HG02970 (cell line): ENCODE results near the gene MICOS13.

Experiments
- ATAC-seq: cut with Tn5 transposase; IDR thresholded peaks from one replicate; pipeline ENCODE4 v1.9.1; 2021; ENCODE audit warnings: mild to moderate bottlenecking, moderate library complexity, moderate number of reproducible peaks; ENCODE audit not compliant: unreplicated experiment, low FRiP score

The MICOS13 gene, protein sequence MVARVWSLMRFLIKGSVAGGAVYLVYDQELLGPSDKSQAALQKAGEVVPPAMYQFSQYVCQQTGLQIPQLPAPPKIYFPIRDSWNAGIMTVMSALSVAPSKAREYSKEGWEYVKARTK

DNA sequence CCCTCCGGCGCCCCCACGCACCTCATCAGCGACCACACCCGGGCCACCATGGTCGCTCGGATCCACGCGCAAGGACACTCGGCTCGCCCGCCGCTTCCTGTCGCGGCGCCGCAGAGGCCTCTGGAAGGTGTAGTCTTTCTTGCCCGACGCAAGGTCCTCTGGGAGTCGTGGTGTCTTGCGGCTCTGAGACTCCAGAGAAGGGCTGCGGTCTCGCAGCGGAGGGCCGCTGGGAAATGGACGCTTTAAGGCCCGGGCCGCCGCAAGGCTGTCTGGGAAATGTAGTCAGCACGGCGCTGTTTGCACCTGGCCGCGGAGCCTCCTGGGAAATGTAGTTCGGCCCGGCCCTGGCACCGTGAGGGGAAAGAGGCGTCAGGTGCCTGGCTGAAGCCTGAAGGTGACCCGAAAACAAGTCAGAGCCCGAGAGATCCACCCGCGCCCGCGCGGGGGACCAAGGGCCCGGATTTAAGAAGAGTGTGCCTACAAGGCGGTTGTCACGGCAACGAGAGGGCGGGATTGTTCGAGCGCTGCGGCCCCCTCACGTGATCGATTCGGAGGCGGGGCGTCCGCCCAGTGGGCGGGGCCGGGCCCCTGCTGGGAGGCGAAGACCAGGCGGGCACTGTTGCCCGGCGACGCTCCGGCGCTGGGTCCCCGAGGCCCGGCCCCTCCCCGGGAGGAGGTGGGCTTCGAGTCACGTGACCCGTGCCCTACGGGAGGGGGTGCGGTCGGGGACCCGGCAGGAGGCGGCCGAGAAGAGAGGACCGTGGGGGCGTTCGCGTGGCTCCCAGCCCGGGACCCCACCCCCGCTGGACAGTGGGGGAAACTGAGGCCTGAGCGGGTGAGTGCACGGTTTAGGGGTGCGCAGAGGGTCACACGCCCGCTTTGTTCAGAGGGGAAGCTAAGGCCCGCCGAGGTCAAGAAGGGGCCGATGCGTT, at the start of gene MICOS13, which contains the start of gene HSD11B1L:
TSS of gene MICOS13 (minus strand) at position 80 of the 932 bp plus-strand sequence. CDS start at position 50, 30 bp downstream.
TSS of gene HSD11B1L (plus strand) at position 591 of the 932 bp plus-strand sequence. CDS start 3,806 bp downstream, outside the sequence.
- ATAC-seq, result peak; percentile 81

DNA sequence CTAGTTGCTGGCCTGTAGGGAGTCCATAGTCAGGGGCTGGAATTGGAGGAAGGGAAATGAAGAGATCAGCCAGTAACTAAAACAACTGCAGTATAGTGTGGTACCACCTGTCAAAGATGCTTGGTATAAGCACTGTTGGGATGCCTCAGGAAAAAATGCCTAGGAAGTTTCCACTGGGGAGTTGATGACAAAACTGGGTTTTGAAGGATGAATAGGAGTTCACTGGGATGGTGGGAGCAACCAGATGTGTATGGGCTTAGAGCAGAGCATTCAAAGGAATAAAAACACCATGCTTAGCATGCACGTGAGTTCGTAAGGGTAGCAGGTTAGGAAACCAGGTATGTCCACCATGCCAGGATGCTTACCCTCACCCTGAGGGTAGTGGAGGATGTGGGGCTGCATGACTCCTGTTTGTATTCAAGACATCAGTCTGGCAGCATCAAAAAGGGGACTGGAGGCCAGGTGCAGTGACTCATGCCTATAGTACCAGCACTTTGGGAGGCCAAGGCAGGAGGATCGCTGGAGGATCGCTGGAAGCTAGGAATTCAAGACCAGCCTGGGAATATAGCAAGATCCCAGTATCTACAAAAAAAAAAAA, 47.2 kb upstream of the MICOS13 start:
- ATAC-seq, result no peak

DNA sequence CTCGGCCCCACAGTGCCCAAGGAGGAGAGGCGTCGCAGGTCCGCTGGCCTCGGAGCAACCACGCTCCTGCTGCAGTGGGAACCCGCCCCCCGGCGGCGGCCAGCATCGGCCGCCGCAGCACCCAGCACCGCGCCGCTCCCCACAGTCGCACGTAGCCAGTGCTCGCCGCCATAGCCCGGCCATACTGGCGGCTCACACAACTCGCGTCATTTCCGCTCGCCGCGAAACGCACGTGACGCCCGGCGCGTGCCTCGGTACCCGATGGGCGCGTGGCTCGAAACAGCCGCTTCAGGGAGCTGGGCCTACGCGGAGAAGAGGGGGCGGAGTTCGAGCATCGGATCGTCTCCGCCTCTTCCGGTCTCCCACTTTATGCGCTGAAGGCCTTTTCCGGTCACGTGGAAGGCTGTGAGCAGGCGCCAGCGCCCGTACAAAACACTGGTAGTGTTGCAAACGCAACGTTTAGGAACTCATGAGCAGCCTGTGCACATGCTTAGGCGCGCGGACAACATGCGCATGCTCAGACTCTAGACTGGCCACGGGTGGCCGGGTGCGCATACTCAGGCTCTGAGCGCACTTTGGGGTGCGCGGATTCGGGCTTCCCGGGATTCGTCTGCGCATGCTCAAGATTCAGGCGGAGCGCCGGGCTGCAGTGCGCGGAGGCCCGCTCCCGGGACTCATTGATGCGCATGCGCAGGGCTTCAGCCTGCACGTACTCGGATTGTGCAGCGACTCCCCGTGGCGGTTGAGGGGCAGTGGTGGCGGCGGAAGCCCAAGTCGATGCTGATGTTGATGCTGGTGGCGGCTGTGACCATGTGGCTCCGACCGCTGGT, 39.9 kb upstream of the MICOS13 start, which contains the start of the genes CATSPERD and LONP1:
TSS of gene CATSPERD (plus strand) at position 677 of the 830 bp plus-strand sequence. CDS start at position 778, 101 bp downstream.
TSS of gene LONP1 (minus strand) at position 186 of the 830 bp plus-strand sequence. CDS start at position 172, 14 bp downstream.
- peak; percentile 93 for ATAC-seq

DNA sequence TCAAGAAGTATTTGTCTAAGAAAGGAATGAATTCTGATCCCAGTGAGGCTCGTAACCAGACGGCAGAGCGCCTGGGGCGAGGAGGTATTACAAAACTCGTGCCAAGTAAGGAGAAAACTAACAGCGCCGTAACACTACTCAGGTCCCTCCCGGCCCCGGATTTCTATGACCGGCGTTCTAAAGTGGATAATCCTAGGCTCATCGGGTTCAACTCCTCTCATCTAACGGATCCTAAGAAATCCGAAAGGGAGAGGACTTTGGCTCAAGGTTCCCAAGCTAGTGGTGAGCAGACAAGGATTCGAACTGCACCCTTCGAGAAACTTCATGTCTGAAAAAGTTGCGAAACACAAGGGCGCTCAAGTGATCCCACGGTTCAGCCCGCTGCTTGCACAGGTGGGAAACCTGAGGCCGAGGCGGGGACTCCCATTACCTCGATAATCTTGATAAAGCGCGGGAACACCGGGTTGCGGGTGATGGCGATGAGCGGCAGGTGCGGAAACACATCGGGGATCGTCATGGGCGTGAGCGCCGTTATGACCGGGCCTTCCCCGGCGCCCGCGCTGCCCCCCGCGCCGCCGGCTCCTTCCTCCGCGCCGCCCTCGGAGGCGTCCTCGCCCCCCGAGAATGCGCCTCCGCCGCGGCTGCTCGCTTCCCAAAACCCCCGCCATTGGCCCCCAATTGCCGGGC, 39.1 kb upstream of the MICOS13 start:
- no peak for ATAC-seq

DNA sequence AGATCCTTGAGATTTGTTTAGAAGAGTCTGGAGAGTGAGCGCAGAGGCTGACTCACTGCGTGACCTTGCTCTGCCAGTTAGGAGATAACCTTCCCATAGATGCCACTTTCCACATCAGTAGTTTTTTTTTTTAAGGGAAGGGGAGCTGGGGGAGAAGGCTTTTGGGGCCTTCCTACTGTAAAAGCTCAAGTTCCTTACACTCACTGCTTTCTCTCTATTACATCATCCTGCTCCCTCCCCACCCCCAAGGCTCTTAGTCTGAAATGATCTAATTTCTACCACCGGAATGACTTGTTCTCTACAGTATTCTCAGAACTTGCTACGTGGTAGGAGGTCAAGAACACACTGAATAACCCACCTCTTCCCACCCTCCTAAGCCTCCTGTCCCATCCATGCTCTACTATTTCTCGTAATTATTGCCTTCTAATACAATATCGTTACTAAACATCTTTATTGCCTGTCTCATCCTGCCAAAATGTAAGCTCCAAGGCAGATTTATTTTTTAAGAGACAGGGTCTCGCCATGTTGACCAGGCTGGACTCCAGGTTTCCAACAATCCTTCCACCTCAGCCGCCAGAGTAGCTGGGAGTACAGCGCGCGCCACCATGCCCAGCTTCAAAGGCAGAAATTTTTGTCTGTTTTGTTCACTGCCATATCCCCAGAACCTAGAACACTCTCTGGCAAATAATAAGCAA, 38.4 kb upstream of the MICOS13 start:
- ATAC-seq, result no peak

DNA sequence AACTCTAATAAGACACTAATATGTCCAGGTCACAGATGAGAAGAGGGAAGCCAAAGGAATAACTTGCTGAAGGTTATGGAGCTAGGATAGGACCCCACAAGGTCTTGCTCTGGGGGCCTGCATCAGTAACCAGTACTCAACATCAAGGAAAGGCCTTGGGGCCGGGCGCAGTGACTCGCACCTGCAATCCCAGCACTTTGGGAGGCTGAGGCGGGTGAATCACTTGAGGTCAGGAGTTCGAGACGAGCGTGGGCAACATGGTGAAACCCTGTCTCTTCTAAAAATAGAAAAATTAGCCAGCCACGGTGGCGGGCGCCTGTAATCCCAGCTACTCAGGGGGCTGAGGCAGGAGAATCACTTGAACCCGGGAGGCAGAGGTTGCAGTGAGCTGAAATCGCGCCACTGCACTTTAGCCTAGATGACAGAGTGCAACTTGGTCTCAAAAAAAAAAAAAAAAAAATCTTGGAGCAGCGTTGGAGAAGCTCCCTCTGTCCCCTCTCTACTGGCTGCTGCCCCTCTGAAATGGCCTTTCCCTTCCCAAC, 37.8 kb upstream of the MICOS13 start:
- no peak for ATAC-seq

DNA sequence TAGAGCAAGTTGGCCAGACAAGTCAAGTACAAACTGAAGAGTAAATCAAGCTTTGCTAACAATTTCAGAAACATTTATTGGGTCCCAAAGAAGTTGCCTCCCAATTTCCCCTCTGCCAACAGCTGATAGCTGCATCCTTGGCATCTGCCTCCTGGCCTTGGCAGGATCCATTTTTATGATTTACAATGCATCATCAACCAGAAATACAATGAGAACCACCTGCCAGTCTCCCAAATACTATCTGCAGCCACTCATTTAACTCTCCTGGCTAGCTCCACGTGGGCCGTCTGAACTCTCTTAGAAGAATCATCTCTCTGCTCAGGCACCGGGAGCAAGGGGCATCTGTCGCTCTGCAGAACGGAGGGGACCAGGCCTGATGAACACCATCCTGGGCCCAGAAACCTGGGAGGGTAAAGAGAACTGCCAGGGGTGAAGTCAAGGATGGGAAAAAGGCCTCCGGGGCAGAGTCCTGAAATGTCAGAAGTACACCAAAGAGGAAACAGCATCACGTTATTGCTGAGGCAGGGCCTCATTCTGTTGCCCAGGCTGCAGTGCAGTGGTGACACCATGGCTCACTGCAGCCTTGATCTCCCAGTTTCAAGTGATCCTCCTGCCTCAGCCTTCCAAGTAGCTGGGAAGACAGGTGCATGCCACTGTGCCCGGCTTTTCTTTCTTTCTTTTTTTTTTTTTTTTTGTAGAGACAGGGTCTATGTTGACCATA, 37.1 kb upstream of the MICOS13 start:
- ATAC-seq, result no peak

DNA sequence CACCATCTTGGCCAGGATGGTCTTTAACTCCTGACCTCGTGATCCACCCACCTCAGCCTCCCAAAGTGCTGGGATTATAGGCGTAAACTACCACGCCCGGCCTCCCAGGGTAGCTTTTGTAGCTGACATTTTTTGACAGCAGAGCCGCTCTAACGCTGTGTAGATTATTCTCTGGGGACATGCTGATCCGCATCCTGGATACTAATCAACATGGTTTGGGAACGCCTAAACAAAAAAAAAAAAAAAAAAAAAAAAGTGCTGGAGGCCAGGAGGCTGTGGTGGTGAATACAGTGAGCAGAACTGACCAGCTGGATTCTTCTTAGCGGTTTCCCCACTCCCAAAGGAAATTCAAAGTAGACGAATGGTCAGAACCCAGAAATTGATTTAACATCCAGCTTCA, 34.5 kb upstream of the MICOS13 start:
- no peak for ATAC-seq

DNA sequence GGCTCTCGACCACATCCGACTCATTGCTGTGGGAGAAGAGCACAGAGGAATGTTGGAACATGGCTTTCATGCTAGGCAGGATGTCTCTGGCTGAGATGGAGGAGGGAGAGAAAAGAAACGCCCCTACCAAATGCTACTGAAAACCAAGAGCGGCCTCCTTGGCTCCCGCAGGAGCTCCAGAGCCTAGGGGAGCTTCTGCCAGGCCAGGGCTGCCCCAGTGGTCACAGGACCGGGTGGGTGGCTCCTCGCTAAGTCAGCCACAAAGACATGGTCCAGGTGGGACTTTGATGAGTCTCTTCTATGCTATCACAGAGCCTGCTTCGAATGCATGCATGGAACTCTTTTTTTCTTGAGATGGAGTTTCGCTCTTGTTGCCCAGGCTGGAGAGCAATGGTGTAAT, 32.9 kb upstream of the MICOS13 start:
- ATAC-seq, result no peak

DNA sequence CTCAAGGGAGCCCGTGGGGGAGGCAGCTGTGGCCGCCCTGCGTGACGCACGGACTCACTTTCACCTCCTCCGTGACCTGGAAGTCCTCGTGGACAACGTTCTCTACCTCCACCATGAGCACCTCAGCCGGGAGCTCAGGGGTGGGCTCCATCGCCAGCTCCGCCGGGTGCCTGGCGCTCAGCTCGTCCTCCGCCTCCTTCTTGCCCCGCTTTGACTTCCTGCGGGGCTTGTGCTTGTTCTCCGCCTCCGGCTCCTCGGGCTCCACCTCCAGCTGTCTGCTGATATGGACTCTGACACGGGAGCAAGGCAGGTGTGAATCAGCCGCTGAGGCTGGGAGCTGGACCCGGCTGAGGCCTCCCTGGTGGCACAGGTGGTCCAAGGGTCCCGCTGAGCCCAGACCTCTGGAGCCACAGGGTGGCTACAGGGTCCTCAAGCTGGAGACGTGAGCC, 31.4 kb upstream of the MICOS13 start:
- no peak for ATAC-seq

DNA sequence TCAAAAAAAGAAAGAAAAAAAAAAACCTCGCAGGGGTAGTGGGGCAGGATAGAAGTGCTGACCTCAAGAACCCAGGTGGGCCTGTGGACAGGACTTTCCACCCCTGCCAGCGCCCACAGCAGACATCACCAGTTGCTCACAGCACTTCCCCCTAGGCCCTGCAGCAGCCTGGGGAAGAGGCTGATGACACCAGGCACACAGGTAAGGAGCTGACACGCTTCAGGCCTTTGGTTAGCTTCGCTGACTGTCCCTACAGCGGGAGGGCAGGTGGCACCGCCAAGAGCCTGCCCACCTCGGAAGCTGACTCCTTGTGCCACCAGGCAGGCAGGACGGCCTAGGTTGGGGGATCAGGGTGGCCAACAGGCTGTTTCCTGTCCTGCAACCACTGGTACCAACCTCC, 30.7 kb upstream of the MICOS13 start:
- no peak for ATAC-seq

DNA sequence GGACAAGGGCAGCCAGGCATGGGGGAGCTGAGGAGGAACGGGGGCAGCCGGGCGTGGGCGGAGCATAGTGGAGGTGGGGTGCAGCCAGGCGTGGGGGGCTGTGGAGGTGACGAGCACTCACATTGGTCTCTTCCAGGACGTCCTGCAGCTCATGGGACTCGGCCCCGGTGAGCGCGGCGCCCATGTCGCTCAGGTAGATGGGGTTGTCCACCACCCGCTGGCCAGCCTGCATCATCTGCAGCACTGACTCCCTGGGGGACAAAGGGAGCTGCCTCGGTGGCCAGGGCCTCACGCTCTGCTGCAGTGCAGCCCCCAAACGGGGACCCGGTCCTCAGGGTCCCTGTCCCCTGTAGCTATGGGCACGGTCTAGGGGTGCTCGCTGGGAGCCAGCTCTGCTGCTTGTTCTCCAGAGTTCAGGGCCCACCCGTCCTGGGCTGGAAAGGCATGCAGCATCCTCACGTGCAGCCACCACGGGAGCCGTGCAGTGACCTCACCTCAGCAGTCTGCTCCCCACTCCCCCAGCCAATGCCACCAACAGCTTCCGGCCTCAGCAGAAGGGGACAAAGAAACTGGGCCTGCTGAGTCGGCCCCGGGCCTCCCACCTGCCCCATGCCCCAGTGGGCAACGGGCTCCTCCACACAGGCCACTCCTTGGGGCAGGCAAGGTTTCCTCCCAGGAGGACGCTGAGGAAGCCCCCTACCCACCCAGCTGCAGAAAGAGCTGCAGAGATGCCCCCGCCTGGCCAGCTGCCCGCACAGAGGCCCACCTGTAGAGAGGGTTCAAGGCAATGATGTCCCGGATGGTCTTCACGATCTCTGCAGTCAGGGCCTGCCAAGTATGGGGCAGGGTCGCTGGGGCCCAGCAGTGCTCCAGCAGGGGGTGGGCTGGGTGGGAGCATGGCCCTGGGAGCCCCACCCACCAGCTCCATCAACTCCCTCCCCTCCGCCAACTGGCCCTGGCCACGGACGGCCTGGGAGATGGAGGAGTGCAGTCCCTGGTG, 27.6 kb upstream of the MICOS13 start:
- no peak for ATAC-seq

DNA sequence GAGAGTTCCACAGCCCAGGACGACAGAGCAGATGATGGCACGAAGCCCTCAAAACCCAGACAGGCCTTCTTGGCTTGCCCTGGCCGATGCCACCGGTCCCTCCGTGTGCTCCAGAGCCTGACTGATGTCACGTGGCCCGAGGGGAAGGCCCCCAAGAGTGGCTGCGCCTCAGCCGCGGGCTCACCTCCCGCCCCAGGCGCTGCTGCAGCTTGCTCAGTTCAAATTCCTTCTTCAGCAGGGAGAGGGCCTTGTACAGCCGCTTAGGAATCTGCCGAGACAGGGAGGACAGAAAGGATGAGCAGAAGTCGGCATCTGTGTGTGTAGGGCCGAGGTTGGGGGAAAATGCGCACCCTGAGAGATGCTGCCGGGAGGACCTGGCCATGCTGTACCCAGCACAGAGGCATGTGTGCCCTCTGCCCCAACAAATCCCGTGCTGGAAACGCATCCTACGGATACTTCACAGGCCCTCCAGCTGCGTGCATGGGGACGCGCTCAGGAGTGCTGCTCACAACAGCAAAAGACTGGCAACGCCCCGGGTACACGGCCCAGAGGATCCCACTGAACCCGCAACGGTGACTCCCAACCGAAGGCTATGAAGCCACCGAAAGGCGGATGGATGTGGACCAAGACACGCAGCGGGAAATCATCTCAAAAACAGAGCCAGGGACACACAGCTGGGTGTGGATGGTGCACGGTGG, 26.7 kb upstream of the MICOS13 start:
- no peak for ATAC-seq

DNA sequence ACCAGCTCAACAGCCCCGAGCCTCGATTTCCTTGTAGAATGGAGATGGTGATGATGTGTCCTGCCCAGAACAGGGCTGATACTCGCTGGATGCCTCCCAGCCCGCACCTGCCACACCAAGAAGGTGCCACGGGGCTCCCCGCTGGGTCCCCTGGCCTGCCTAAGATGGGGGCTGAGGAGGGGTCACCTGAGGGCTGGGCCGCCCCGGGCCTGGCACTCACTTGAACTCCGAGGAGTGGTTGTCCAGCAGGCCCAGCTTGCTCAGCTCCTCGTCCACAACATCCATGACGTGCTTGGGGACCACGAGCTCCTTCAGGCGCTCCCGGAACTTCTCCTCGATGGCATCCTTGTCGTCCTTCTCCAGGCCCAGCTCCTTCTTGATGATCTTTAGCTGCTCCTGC, 25.2 kb upstream of the MICOS13 start:
- ATAC-seq, result no peak

DNA sequence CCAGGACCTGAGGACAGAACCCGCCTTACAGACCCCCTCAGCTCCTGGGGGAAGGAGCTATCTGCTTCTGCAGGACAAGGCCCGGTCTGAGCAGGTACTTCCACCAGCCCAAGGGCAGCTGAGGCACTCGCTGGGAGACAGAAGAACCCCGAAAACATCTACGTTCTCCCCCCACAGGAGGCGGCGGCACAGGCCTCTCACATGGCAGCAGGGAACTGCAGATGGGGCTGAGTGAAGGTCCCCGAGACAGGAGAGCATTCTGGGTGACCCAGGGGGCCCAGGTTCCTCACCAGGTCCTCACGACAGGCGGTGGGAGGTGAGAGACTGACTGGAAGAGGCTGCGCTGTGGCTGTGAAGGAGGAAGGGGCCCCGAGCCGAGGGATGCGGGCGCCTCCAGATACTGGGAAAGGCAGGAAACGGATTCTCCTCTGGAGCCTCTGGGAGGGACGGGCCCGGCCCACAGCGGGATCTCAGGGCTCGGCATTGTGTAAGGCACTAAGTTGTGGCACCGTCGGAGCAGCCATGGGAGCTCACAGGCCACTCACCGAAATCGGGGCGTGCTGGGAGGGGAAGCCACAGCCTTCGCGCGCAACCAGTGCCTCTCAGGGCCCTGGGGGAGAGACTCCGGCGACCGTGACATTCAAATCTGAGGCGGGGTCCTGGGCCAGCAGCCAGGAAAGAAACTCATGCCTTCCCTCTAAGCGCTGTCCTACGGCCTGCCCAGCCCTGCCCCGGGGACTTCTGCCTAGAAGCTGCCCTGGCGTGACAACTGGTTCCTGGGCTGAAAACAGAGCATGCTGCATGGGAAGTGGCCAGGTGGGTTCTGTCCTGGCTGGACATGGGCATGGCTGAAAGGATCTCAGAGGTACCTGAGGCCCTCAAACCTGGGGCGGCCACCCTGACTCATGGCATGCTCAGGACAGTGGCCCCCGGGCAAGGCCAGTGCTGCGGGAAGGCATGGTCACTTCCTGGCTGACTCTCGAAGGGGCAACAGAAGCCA, 23.8 kb upstream of the MICOS13 start:
- no peak for ATAC-seq
